ENCODE results near the gene S1PR5.

DNA sequence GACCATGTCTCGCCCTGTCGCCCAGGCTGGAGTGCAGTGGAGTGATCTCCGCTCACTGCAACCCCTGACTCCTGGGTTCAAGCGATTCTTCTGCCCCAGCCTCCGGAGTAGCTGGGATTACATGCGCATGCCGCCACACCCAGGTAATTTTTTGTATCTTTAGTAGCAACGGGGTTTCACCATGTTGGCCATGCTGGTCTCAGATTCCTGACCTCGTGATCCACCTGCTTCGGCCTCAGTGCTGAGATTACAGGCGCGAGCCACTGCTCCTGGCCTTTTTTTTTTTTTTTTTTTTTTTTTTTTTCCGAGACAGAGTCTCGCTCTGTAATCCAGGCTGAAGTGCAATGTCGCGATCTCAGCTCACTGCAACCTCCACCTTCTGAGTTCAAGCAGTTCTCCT is 9.2 kb downstream of the S1PR5 start:
- TF ChIP-seq CTCF (conservative IDR thresholded peaks at IDR 0.05; ENCODE audit: low read depth, low read length) (no peak), EZH2 (IDR thresholded peaks at IDR 0.05; ENCODE audit: low read length, unreplicated experiment) (no peak), EZH2phosphoT487 (IDR thresholded peaks at IDR 0.05; ENCODE audit: borderline replicate concordance, low read length) (no peak)

Measured in PC-3 (cell line).